AG10803 (cell line): ENCODE data around the gene YRDC.

ENCODE experiments used
- DNase-seq: peaks from one replicate; pipeline ENCODE4 v3.0.0; 2010; ENCODE audit warnings: low read depth
- H3K4me3 ChIP-seq: 2 replicates; pipeline ENCODE4 v1.5.1; 2011; ENCODE audit warnings: mild to moderate bottlenecking, low read length, control low read depth
- TF ChIP-seq, protein P1 (sequence below): conservative IDR thresholded peaks from 2 replicates; pipeline ENCODE4 v1.5.1; 2011; ENCODE audit warnings: mild to moderate bottlenecking, low read length, control low read depth, inconsistent platforms

YRDC gene

GRCh38 chr1:37808369-37809319 is 636 bp upstream of the YRDC start:
- DNase-seq, result peak; percentile 78
- peak overlapping the region; percentile 80 for H3K4me3 ChIP-seq
- TF ChIP-seq, protein P1, sequence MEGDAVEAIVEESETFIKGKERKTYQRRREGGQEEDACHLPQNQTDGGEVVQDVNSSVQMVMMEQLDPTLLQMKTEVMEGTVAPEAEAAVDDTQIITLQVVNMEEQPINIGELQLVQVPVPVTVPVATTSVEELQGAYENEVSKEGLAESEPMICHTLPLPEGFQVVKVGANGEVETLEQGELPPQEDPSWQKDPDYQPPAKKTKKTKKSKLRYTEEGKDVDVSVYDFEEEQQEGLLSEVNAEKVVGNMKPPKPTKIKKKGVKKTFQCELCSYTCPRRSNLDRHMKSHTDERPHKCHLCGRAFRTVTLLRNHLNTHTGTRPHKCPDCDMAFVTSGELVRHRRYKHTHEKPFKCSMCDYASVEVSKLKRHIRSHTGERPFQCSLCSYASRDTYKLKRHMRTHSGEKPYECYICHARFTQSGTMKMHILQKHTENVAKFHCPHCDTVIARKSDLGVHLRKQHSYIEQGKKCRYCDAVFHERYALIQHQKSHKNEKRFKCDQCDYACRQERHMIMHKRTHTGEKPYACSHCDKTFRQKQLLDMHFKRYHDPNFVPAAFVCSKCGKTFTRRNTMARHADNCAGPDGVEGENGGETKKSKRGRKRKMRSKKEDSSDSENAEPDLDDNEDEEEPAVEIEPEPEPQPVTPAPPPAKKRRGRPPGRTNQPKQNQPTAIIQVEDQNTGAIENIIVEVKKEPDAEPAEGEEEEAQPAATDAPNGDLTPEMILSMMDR, result peak; percentile 11; the same call in 1 of the 2 replicates

- TF ChIP-seq, protein P1, result no peak
- peak overlapping the region; percentile 80 for H3K4me3 ChIP-seq
- no peak for DNase-seq
Measured at GRCh38 chr1:37807220-37807554, 821 bp downstream of the YRDC start.

- DNase-seq, result no peak
- TF ChIP-seq, protein P1, result no peak
- H3K4me3 ChIP-seq, result no peak overlapping the region
Measured at GRCh38 chr1:37802439-37802838, 5.6 kb downstream of the YRDC start.

DNA sequence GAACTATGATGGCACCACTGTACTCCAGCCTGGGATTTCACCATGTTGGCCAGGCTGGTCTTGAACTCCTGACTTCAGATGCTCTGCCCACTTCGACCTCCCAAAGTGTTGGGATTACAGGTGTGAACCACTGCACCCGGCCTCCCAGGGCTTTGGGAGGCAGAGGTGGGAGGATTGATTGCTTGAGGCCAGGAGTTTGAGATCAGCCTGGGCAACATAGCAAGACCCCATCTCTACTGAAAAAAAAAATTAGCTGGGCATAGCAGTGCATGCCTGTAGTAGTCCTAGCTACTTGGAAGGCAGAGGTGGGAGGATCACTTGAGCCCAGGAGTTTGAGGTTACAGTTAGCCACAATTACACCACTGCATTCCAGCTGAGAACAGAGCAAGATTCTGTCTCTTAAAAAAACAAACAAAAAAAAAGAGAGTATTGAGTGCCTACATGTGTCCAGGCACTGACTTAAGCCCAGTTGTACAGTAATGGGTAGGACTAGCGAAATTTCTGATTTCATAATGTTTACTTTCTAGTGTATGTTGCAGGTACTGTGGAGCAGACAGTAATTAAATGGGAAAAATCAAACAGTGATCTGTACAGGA is 10.2 kb downstream of the YRDC start:
- TF ChIP-seq, protein P1, result no peak
- no peak overlapping the region for H3K4me3 ChIP-seq
- DNase-seq, result peak; percentile 78

GRCh38 chr1:37795340-37796125 is 12.5 kb downstream of the YRDC start:
- H3K4me3 ChIP-seq, result no peak overlapping the region
- TF ChIP-seq, protein P1, result no peak
- peak; percentile 35 for DNase-seq

DNA sequence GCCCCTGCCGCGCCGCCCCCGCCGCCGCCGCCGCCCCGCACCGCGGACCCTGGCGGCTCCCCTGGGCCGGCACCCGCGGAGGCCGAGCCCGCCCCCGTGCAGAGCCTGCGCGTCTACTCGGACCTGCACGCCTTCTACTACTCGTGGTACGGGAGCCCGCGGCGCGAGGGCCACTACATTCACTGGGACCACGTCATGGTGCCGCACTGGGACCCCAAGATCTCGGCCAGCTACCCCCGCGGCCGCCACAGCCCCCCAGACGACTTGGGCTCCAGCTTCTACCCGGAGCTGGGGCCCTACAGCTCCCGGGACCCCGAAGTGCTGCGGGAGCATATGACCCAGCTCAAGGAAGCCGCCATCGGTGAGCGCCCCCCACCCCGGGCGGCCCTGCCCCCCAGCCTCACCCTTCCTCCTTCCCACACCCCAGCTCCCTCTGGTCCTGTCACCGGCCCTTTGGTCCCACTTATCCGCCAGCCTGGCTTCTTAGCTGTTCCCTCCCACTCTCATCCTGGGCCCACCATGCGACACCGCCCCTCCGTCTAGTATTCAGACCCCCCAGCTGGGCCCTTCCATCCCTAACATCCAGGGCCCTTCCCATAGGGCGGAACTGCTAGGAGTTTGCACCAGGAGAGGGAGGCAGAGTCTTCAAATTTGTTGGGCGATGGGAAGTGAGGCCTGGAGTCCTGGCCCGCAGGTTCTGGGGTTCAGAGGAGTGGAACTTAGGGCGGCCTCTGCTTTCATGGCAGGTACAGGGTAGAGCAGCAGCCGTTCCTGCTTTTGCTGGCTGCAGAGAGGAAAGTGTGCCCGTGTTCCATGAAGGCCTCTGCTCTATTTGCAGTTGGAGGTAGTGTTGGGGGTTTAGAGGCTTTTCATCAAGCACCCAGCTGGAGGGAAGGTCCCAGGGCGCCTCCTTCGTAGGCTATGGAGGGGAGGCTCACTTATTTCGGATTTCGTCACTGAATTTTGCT is 13.4 kb downstream of the YRDC start:
- DNase-seq, result no peak
- TF ChIP-seq, protein P1, result no peak
- no peak overlapping the region for H3K4me3 ChIP-seq
